Measurements from ENCODE around the gene TFR2. TPM values are rescaled to one million over a fixed set of nuclear protein-coding genes. Genes with fewer than 3 reads are reported as not detected.

The TFR2 gene
- total and polyA plus RNA-seq, 9 of the 15 experiments (the other 6 are each of a cell fraction or from before 2014, with no cell fraction given), result 3.8 to 123 (median 51.1) TPM

GRCh38 chr7:100626055-100626454, 15.3 kb downstream of the TFR2 start:
- peaks cover 64% of the 10 kb centered on the region for H3K36me3 ChIP-seq (ENCODE audit: control insufficient read depth, insufficient read depth, low read length)
- no peak overlapping the region for H3K4me3 ChIP-seq
- ChIA-PET CTCF (ENCODE audit: low intra/inter-chr PET ratio) (no interaction called here), POLR2A (interaction anchor here (0.7 to 7.0 kb wide), 5 partner anchors 8 to 1290 kb away, joined by 3 to 54 read pairs (median 4); partner anchors contain the start of gene MOSPD3)
- no peak overlapping the region; a peak in 1 of 4 replicates for H3K9ac ChIP-seq (ENCODE audit: insufficient read depth in 1 of 2, low read depth in 2 of 2, low read length in 2 of 2)
- DNase-seq (ENCODE audit: extremely low read depth in 1 of 4, low spot score in 3 of 4), result peak in 1 of 4 experiments; percentile 13
- H3K79me2 ChIP-seq (ENCODE audit: control insufficient read depth, insufficient read depth, low read length), result peaks cover 10% of the 10 kb centered on the region; the same call in 2 of the 3 replicates
- peak overlapping the region; percentile 35; the same call in 1 of the 2 replicates for H3K4me2 ChIP-seq (ENCODE audit: insufficient read depth, low read length)
- intact Hi-C loops (cut with micrococcal nuclease) (loop anchor here (5.0 kb wide), 1 partner anchor 46 kb away; the partner anchor contains the start of gene GNB2), in situ Hi-C loops (cut with MboI) (no loop called here)
- no peak for FAIRE-seq
- ATAC-seq, result no peak
- H2AFZ ChIP-seq (ENCODE audit: low read depth, low read length), result no peak overlapping the region
- no peaks in the 10 kb centered on the region for H3K9me3 ChIP-seq (replicated peaks; ENCODE audit: control insufficient read depth, insufficient read depth, low read depth, low read length)
- no peak overlapping the region; the same call in 2 of the 3 replicates for H3K27ac ChIP-seq (ENCODE audit: extremely low read depth, low read depth, low read length)
- H3K4me1 ChIP-seq (replicated peaks in 1 of 2; ENCODE audit: control insufficient read depth in 2 of 2, insufficient read depth in 2 of 2, low read length in 2 of 2), result peaks cover 15 to 41% of the 10 kb centered on the region in 2 experiments
- H3K9me1 ChIP-seq (ENCODE audit: control insufficient read depth, insufficient read depth, low read length), result no peaks in the 10 kb centered on the region
- no peaks in the 10 kb centered on the region for H3K27me3 ChIP-seq (ENCODE audit: control insufficient read depth in 2 of 2, insufficient read depth in 2 of 2, low read length in 2 of 2)
- WGBS (ENCODE audit: insufficient coverage, low coverage, missing lambda C conversion rate), result 13% methylated on average over 3 of the region's 3 CpGs
- H4K20me1 ChIP-seq (replicated peaks; ENCODE audit: control insufficient read depth, insufficient read depth, low read length), result peaks cover 6% of the 10 kb centered on the region
- BruUV-seq (replicated peaks), result TSS peak; percentile 29
- TF ChIP-seq ADNP (tag; IDR thresholded peaks at IDR 0.05) (peak; percentile 63; the same call in 1 of the 2 replicates), HDAC2 (IDR thresholded peaks at IDR 0.05) (peak; percentile 79), GTF3C2 (IDR thresholded peaks at IDR 0.05; ENCODE audit: borderline replicate concordance, extremely low read depth, insufficient read length) (peak; percentile 44), ZBTB26 (CRISPR knock-in tag; IDR thresholded peaks at IDR 0.05) (0 out of 2 replicates have a peak, but pooled peaks have one; percentile 29), ZBTB17 (CRISPR knock-in tag; IDR thresholded peaks at IDR 0.05) (no peak), ZNF133 (CRISPR knock-in tag; IDR thresholded peaks at IDR 0.05) (no peak), NKRF (IDR thresholded peaks at IDR 0.05; ENCODE audit: borderline replicate concordance) (0 out of 2 replicates have a peak, but pooled peaks have one; percentile 19), PML (IDR thresholded peaks at IDR 0.05; ENCODE audit: low read length) (no peak), RBM34 (IDR thresholded peaks at IDR 0.05; ENCODE audit: borderline replicate concordance, insufficient read depth, low read length) (no peak), ARNT (IDR thresholded peaks at IDR 0.05) (peak in 1 of 2 experiments; percentile 79; a peak in 2 of 4 replicates), THRB (CRISPR knock-in tag; conservative IDR thresholded peaks at IDR 0.05) (0 out of 2 replicates have a peak, but pooled peaks have one; percentile 8), NFIC (IDR thresholded peaks at IDR 0.05) (0 out of 2 replicates have a peak, but pooled peaks have one; percentile 6), MTA1 (IDR thresholded peaks at IDR 0.05; ENCODE audit: borderline replicate concordance) (0 out of 2 replicates have a peak, but pooled peaks have one; percentile 44)

Data from K562 (cell line).